ENCODE results near the gene CCDC121.

- TF ChIP-seq POLR2A (IDR thresholded peaks at IDR 0.05; ENCODE audit: low read length): no peak
- no peak for TF ChIP-seq GATA1 (IDR thresholded peaks at IDR 0.05; ENCODE audit: low read depth, low read length)
These were observed 44.1 kb upstream of the CCDC121 start for GRCh38 chr2:27672723-27673486.
